GM12878 (cell line): ENCODE measurements around the gene PHF21B. TPM values are rescaled to one million over a fixed set of nuclear protein-coding genes. Genes with fewer than 3 reads are reported as not detected.

Experiments
- ATAC-seq: fragments of 200-7000 bp; cut with Tn5 transposase; 3 replicates; pipeline ENCODE4 v1.9.1; 2020; ENCODE audit warnings: mild to moderate bottlenecking, moderate library complexity
- BruUV-seq: library from RNA; stranded (reverse); fragments of 400-500 nt; replicated peaks from 2 replicates; lab custom pipeline; 2021; lab: Mats Ljungman, UMichigan
- CTCF ChIA-PET: fragments of 300-600 bp; sonication (Branson Sonifier 250); formaldehyde crosslinking; extraction: SDS; loops from one replicate; lab custom pipeline; 2021; ENCODE audit warnings: inconsistent platforms; lab: Yijun Ruan, JAX
- POLR2A ChIA-PET: fragments of 350-600 bp; formaldehyde crosslinking; extraction: SDS; loops from one replicate; lab custom pipeline; 2021; ENCODE audit warnings: inconsistent platforms; lab: Charles Lee
- RAD21 ChIA-PET: fragments of 300-600 bp; sonication (Branson Sonifier 250); formaldehyde crosslinking; loops from one replicate; lab custom pipeline; 2023; ENCODE audit warnings: antibody characterized with exemption; ENCODE audit not compliant: unreplicated experiment; lab: Charles Lee
- SMC1A ChIA-PET: fragments of 300-600 bp; sonication (Branson Sonifier 250); formaldehyde crosslinking; loops from one replicate; lab custom pipeline; 2023; ENCODE audit not compliant: unreplicated experiment, uncharacterized antibody; lab: Charles Lee
- DNase-seq: peaks from one replicate; pipeline ENCODE4 v3.0.0-alpha.2; 2011; ENCODE audit warnings: low read depth, low spot score
- FAIRE-seq: peaks from 3 replicates; lab custom pipeline; 2011; peaks lifted over from hg19 to GRCh38; lab: Jason Lieb, UNC
- H2AFZ ChIP-seq: 2 replicates; pipeline ENCODE4 v1.6.0; 2011; ENCODE audit warnings: low read depth, low read length, control low read depth; ENCODE audit not compliant: control insufficient read depth
- H3K27ac ChIP-seq: 2 replicates; pipeline ENCODE4 v1.5.1; 2011; ENCODE audit warnings: control low read depth; ENCODE audit not compliant: control insufficient read depth, insufficient read depth
- H3K27me3 ChIP-seq, 2 experiments: replicated peaks in 1 of 2; 2 replicates each; pipeline versions ENCODE4 v1.6.0 to v1.6.1; 2011; ENCODE audit warnings: low read length in 1 of 2; ENCODE audit not compliant: control insufficient read depth in 2 of 2, insufficient read depth in 2 of 2
- H3K36me3 ChIP-seq, 2 experiments: 2 replicates each; pipeline ENCODE4 v1.5.1; 2011; ENCODE audit warnings: low read length in 1 of 2; ENCODE audit not compliant: control insufficient read depth in 2 of 2, insufficient read depth in 2 of 2
- H3K4me1 ChIP-seq: 2 replicates; pipeline ENCODE4 v1.6.1; 2011; ENCODE audit warnings: mild to moderate bottlenecking, low read length, moderate library complexity, mixed read lengths; ENCODE audit not compliant: control insufficient read depth, insufficient read depth
- H3K4me2 ChIP-seq: 2 replicates; pipeline ENCODE4 v1.6.0; 2011; ENCODE audit warnings: control low read depth; ENCODE audit not compliant: control insufficient read depth, insufficient read depth
- H3K4me3 ChIP-seq: fragments of 200-600 bp; sonication (generic); 2 replicates; pipeline ENCODE4 v1.5.1; 2016
- H3K79me2 ChIP-seq: 2 replicates; pipeline ENCODE4 v1.6.0; 2011; ENCODE audit warnings: low read length; ENCODE audit not compliant: control insufficient read depth, insufficient read depth
- H3K9ac ChIP-seq: 2 replicates; pipeline ENCODE4 v1.8.0; 2011; ENCODE audit warnings: low read length, control low read depth, mixed read lengths; ENCODE audit not compliant: control insufficient read depth, insufficient read depth
- H3K9me3 ChIP-seq: replicated peaks from 3 replicates; pipeline ENCODE4 v1.5.1; 2011; ENCODE audit warnings: mild to moderate bottlenecking, low read length; ENCODE audit not compliant: control insufficient read depth, insufficient read depth
- H4K20me1 ChIP-seq: 2 replicates; pipeline ENCODE4 v1.6.0; 2011; ENCODE audit not compliant: control insufficient read depth, insufficient read depth
- CBFB ChIP-seq: IDR thresholded peaks from 2 replicates; pipeline ENCODE4 v1.6.1; 2016; ENCODE audit warnings: antibody characterized with exemption, low read depth
- CEBPB ChIP-seq, 2 experiments: fragments of 150-350 bp in 1 of 2; IDR thresholded peaks; 2 replicates each; pipeline ENCODE4 v1.6.1; 2012 to 2014; ENCODE audit warnings: low read depth in 2 of 2, low read length in 2 of 2, borderline replicate concordance in 1 of 2, inconsistent platforms in 1 of 2
- E4F1 ChIP-seq: fragments of 450-650 bp; IDR thresholded peaks from 2 replicates; pipeline ENCODE4 v1.6.1; 2018; ENCODE audit warnings: borderline replicate concordance, mild to moderate bottlenecking; ENCODE audit not compliant: partially characterized antibody
- IRF5 ChIP-seq: fragments of 450-650 bp; IDR thresholded peaks from 2 replicates; pipeline ENCODE4 v1.6.1; 2017; ENCODE audit warnings: borderline replicate concordance
- MYB ChIP-seq: fragments of 150-350 bp; IDR thresholded peaks from 2 replicates; pipeline ENCODE4 v1.6.1; 2014; ENCODE audit warnings: mild to moderate bottlenecking, low read depth, low read length, borderline replicate concordance
- RAD51 ChIP-seq: fragments of 450-650 bp; IDR thresholded peaks from 2 replicates; pipeline ENCODE4 v1.6.1; 2016; ENCODE audit warnings: moderate library complexity, mild to moderate bottlenecking, inconsistent platforms
- RELA ChIP-seq: fragments of 450-650 bp; IDR thresholded peaks from 2 replicates; pipeline ENCODE4 v1.8.0; 2014; ENCODE audit warnings: borderline replicate concordance; ENCODE audit not compliant: partially characterized antibody
- RFX5 ChIP-seq: IDR thresholded peaks from 2 replicates; pipeline ENCODE4 v1.6.1; 2011; ENCODE audit warnings: low read depth, low read length, improper control_type of control experiment
- SIX5 ChIP-seq: IDR thresholded peaks from 2 replicates; pipeline ENCODE4 v1.6.1; 2011; ENCODE audit warnings: mild to moderate bottlenecking, low read depth, low read length, moderate library complexity; ENCODE audit not compliant: severe bottlenecking
- SMAD1 ChIP-seq: fragments of 450-650 bp; IDR thresholded peaks from 2 replicates; pipeline ENCODE4 v1.6.1; 2018; ENCODE audit warnings: mild to moderate bottlenecking, low read depth; ENCODE audit not compliant: partially characterized antibody
- SP1 ChIP-seq: IDR thresholded peaks from one replicate; pipeline ENCODE4 v1.6.1; 2011; ENCODE audit warnings: low read depth, low read length
- WRNIP1 ChIP-seq: IDR thresholded peaks from 2 replicates; pipeline ENCODE4 v1.6.1; 2011; ENCODE audit warnings: low read depth, low read length, improper control_type of control experiment, borderline replicate concordance
- WGBS: methylation state at CpG from one replicate; pipeline ENCODE4 v1.1.6; 2016; ENCODE audit warnings: low lambda C conversion rate; ENCODE audit not compliant: insufficient replicate concordance, insufficient coverage; ENCODE audit errors: missing lambda C conversion rate; 5-methylcytosine and 5-hydroxymethylcytosine counted together
- in situ Hi-C: fragments of 300-500 bp; cut with MboI; formaldehyde crosslinking; loops from 9 replicates; pipeline ENCODE4 v1.14.3; 2018; ENCODE audit warnings: mixed read lengths
- intact Hi-C: fragments of 100-400 bp; cut with micrococcal nuclease; formaldehyde crosslinking; loops from one replicate; pipeline ENCODE4 v1.14.2; 2022; ENCODE audit not compliant: unreplicated experiment
- polyA plus RNA-seq, 11 experiments: library from polyadenylated mRNA; depleted of rRNA in 4 of 11; unstranded in 6 of 11; stranded (reverse) in 5 of 11; fragments of >200 nt; fragmentation: Nextera tagmentation in 4 of 11; fragmentation: Illumina TruSeq in 1 of 11; extraction: Ambion mirVana in 4 of 11; extraction: Trizol in 1 of 11; gene quantifications; 1 replicate in 1 of 11; 2 replicates in 10 of 11; pipeline versions ENCODE4 v1.2.1 to v1.2.3, GENCODE V29; 2011 to 2016; ENCODE audit warnings: inconsistent platforms in 2 of 11, missing spikeins in 2 of 11, low read depth in 1 of 11
- total RNA-seq, 4 experiments: library from RNA; depleted of rRNA in 3 of 4; stranded (reverse); fragments of >200 nt in 3 of 4; fragmentation: Illumina TruSeq in 1 of 4; extraction: Trizol in 1 of 4; gene quantifications; 2 replicates each; pipeline versions ENCODE4 v1.2.1 to v1.2.3, GENCODE V29; 2013 to 2021

Gene PHF21B
- total and polyA plus RNA-seq, 10 of the 15 experiments (the other 5 are each of a cell fraction or from before 2014, with no cell fraction given) = 0.03 to 0.35 TPM; not detected in 8

- Histone ChIP-seq H3K4me2 (no peak overlapping the region), H3K27me3 (no peaks in the 10 kb centered on the region), H3K9ac (no peak overlapping the region), H3K9me3 (no peaks in the 10 kb centered on the region; the same call in 2 of the 3 replicates), H4K20me1 (no peaks in the 10 kb centered on the region), H3K27ac (no peak overlapping the region), H3K4me1 (no peaks in the 10 kb centered on the region), H3K79me2 (no peaks in the 10 kb centered on the region), H3K36me3 (no peaks in the 10 kb centered on the region), H3K4me3 (no peak overlapping the region), H2AFZ (no peak overlapping the region)
- BruUV-seq = no TSS peak
- in situ Hi-C loops = no loop called here
- ChIA-PET RAD21 (no interaction called here), SMC1A (no interaction called here), CTCF (no interaction called here), POLR2A (no interaction called here)
- ATAC-seq (no peak), FAIRE-seq (no peak), DNase-seq (no peak)
- TF ChIP-seq CBFB (no peak), MYB (no peak), SIX5 (no peak), RFX5 (no peak), WRNIP1 (no peak), E4F1 (no peak), CEBPB (IDR thresholded peaks at IDR 0.05; ENCODE audit: borderline replicate concordance in 1 of 2, low read depth in 2 of 2, low read length in 2 of 2) (no peak), SMAD1 (no peak), IRF5 (no peak), RAD51 (no peak), RELA (no peak), SP1 (no peak)
- WGBS = 58% methylated on average over 21 of the region's 21 CpGs
- intact Hi-C loops = no loop called here
Observed at GRCh38 chr22:44848791-44849420, 160.9 kb downstream of the PHF21B start.
